Measurements from ENCODE around the gene PNMA8B. TPM values are rescaled to one million over a fixed set of nuclear protein-coding genes. Genes with fewer than 3 reads are reported as not detected.
"Not testable (repeated sequence)": the region's sequence is repeated elsewhere in the genome, so short reads cannot be mapped to it uniquely, and the experiment has no call there.

Gene PNMA8B
- total RNA-seq, 1 experiment from 2014 or later, result 0.75 TPM

GRCh38 chr19:46497773-46498172, 2.1 kb upstream of the PNMA8B start:
- TF ChIP-seq CTCF (conservative IDR thresholded peaks at IDR 0.05; ENCODE audit: low read depth, low read length), result no peak
- no peak for TF ChIP-seq EZH2 (IDR thresholded peaks at IDR 0.05; ENCODE audit: borderline replicate concordance, low read depth, low read length, poor library complexity, severe bottlenecking)
- no TSS peak for BruUV-seq (replicated peaks)
- Histone ChIP-seq H3K27ac (ENCODE audit: low read depth, low read length, poor library complexity, severe bottlenecking) (no peak overlapping the region), H3K4me1 (ENCODE audit: insufficient read depth, low read length, poor library complexity, severe bottlenecking) (peaks cover 7% of the 10 kb centered on the region), H3K36me3 (ENCODE audit: insufficient read depth, low read length, poor library complexity, severe bottlenecking) (no peaks in the 10 kb centered on the region), H3K27me3 (replicated peaks; ENCODE audit: insufficient read depth, low read depth, low read length, poor library complexity) (no peaks in the 10 kb centered on the region), H3K4me3 (ENCODE audit: low read depth, low read length, poor library complexity, severe bottlenecking) (no peak overlapping the region), H3K9me3 (ENCODE audit: low read depth, low read length, poor library complexity, severe bottlenecking) (no peaks in the 10 kb centered on the region)
- ChIA-PET CTCF (no interaction called here), POLR2A (ENCODE audit: low non-redundant PET) (no interaction called here)
- DNase-seq (ENCODE audit: low spot score), result no peak
- intact Hi-C loops (cut with micrococcal nuclease; ENCODE audit: unreplicated experiment), result no loop called here

- H3K36me3 ChIP-seq (ENCODE audit: insufficient read depth, low read length, poor library complexity, severe bottlenecking); H3K9me3 ChIP-seq (ENCODE audit: low read depth, low read length, poor library complexity, severe bottlenecking); H3K27me3 ChIP-seq (replicated peaks; ENCODE audit: insufficient read depth, low read depth, low read length, poor library complexity); DNase-seq (ENCODE audit: low spot score); CTCF ChIA-PET; POLR2A ChIA-PET (ENCODE audit: low non-redundant PET); intact Hi-C loops (cut with micrococcal nuclease; ENCODE audit: unreplicated experiment); H3K27ac ChIP-seq (ENCODE audit: low read depth, low read length, poor library complexity, severe bottlenecking); BruUV-seq (replicated peaks); H3K4me1 ChIP-seq (ENCODE audit: insufficient read depth, low read length, poor library complexity, severe bottlenecking); H3K4me3 ChIP-seq (ENCODE audit: low read depth, low read length, poor library complexity, severe bottlenecking): not testable (repeated sequence)
These were observed 1.2 kb upstream of the PNMA8B start for GRCh38 chr19:46496886-46497285.

- Histone ChIP-seq H3K36me3 (ENCODE audit: insufficient read depth, low read length, poor library complexity, severe bottlenecking) (no peaks in the 10 kb centered on the region), H3K9me3 (ENCODE audit: low read depth, low read length, poor library complexity, severe bottlenecking) (no peaks in the 10 kb centered on the region), H3K27me3 (replicated peaks; ENCODE audit: insufficient read depth, low read depth, low read length, poor library complexity) (no peaks in the 10 kb centered on the region), H3K4me1 (ENCODE audit: insufficient read depth, low read length, poor library complexity, severe bottlenecking) (peaks cover 7% of the 10 kb centered on the region), H3K27ac (ENCODE audit: low read depth, low read length, poor library complexity, severe bottlenecking) (no peak overlapping the region), H3K4me3 (ENCODE audit: low read depth, low read length, poor library complexity, severe bottlenecking) (no peak overlapping the region)
- ChIA-PET CTCF (no interaction called here), POLR2A (ENCODE audit: low non-redundant PET) (interaction anchor here (0.7 kb wide), 1 partner anchor 112 kb away, joined by 15 read pairs; no protein-coding TSS in a partner anchor)
- no TSS peak for BruUV-seq (replicated peaks)
- intact Hi-C loops (cut with micrococcal nuclease; ENCODE audit: unreplicated experiment), result no loop called here
- no peak for DNase-seq (ENCODE audit: low spot score)
- TF ChIP-seq EZH2 (IDR thresholded peaks at IDR 0.05; ENCODE audit: borderline replicate concordance, low read depth, low read length, poor library complexity, severe bottlenecking), result no peak
- TF ChIP-seq CTCF (conservative IDR thresholded peaks at IDR 0.05; ENCODE audit: low read depth, low read length), result no peak
These were observed 637 bp upstream of the PNMA8B start for GRCh38 chr19:46496304-46496703.
